Choroid plexus epithelial cell (primary cell): ENCODE measurements around the gene RCAN2.
A peak's percentile ranks its signal among the peaks of the same experiment; 100 is the strongest.
"Not testable (repeated sequence)": the region's sequence is repeated elsewhere in the genome, so short reads cannot be mapped to it uniquely, and the experiment has no call there.

Experiments
- DNase-seq: peaks from one replicate; pipeline ENCODE4 v3.0.0-alpha.2; 2010; ENCODE audit warnings: low read depth
- H3K4me3 ChIP-seq: 2 replicates; pipeline ENCODE4 v1.5.1; 2011; ENCODE audit warnings: low read depth, mild to moderate bottlenecking, control low read depth, low read length, moderate library complexity
- TF ChIP-seq, protein P1 (sequence below): conservative IDR thresholded peaks from 2 replicates; pipeline ENCODE4 v1.5.1; 2011; ENCODE audit warnings: low read depth, mild to moderate bottlenecking, control low read depth, inconsistent platforms, low read length, moderate library complexity

RCAN2 gene

DNA sequence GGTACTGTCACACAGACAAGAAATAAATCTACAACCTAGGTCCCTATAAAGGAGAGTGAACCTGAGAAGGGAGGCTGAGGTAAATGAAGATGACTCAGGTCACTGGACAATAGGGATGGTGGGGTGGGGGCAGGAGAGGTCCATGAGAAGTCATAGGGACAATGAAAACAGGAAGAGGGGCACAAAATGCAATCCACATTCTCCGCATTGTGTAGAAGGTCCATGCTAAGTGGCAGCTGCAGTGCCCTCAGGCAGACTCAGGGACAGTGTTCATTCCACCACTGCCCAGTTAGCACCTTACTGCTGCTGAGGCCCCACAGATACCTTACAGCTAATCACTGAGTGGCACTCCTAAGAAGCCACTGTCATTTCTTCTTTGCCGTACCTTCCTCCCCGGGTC is 156.8 kb downstream of the RCAN2 start:
- DNase-seq = no peak
- TF ChIP-seq, protein P1, sequence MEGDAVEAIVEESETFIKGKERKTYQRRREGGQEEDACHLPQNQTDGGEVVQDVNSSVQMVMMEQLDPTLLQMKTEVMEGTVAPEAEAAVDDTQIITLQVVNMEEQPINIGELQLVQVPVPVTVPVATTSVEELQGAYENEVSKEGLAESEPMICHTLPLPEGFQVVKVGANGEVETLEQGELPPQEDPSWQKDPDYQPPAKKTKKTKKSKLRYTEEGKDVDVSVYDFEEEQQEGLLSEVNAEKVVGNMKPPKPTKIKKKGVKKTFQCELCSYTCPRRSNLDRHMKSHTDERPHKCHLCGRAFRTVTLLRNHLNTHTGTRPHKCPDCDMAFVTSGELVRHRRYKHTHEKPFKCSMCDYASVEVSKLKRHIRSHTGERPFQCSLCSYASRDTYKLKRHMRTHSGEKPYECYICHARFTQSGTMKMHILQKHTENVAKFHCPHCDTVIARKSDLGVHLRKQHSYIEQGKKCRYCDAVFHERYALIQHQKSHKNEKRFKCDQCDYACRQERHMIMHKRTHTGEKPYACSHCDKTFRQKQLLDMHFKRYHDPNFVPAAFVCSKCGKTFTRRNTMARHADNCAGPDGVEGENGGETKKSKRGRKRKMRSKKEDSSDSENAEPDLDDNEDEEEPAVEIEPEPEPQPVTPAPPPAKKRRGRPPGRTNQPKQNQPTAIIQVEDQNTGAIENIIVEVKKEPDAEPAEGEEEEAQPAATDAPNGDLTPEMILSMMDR = no peak
- no peak overlapping the region for H3K4me3 ChIP-seq

DNA sequence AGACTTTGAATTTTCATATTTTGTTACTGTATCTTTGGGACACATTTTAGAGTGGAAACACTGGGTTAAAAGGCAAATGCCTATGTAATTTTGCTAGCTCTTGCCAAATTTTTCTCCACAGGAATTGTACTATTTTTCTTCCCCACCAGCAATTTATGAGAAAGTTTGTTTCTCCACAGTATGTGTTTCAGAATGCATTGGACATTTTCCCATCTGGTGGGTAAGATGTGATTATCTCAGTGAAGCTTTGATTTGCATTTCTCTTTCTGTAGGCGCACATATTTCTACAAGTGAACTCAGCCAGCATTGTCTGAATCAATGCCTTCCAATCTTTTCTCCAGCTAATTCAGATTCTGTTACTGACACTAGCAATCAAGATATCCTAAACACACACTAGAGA is 157.8 kb downstream of the RCAN2 start:
- TF ChIP-seq, protein P1 = no peak
- peak; percentile 48 for DNase-seq
- no peak overlapping the region for H3K4me3 ChIP-seq

DNA sequence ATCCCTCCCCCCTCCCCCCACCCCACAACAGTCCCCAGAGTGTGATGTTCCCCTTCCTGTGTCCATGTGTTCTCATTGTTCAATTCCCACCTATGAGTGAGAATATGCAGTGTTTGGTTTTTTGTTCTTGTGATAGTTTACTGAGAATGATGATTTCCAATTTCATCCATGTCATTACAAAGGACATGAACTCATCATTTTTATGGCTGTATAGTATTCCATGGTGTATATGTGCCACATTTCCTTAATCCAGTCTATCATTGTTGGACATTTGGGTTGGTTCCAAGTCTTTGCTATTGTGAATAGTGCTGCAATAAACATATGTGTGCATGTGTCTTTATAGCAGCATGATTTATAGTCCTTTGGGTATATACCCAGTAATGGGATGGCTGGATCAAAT is 158.8 kb downstream of the RCAN2 start:
- H3K4me3 ChIP-seq, DNase-seq: not testable (repeated sequence)

DNA sequence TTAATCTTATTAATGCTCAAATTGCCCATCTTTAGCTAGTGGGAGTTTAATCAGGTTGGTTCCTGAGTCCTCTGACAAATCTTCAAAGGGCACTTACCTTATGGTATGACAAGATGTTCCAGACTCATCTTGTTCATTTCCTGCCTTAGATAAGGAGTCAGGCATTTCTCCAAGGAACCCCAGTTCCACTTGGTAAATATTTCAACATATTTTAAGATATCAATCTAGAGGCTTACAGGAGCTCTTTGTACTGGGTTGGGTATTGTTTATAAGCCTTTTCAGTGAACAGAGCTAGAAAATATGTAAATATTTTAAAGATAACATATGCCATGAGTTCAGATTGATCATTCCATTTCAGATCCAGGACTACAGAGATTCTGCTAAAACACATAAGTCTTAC is 159.8 kb downstream of the RCAN2 start:
- TF ChIP-seq, protein P1 = no peak
- peak; percentile 26 for DNase-seq
- H3K4me3 ChIP-seq = no peak overlapping the region

DNA sequence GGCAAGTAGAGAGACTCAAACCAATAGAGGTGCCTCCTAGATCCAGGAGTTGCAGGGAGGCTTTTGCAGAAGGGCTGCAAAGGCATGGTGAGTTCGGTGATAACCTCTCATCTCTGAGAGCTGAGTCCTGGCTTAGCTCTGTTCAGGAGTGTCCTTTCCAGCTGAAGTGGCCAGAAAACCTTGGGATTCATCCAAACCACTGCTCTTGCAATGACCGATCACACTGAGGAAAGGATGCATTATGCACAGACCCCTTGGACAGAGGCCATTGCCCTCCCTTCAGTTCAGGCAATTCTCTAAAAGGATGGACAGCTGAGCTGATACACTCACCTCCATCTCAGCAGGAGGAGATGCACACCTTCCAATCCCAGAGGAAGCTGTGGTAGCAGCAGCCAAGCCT is 161.7 kb downstream of the RCAN2 start:
- peak; percentile 28 for DNase-seq
- TF ChIP-seq, protein P1 = no peak
- no peak overlapping the region for H3K4me3 ChIP-seq

DNA sequence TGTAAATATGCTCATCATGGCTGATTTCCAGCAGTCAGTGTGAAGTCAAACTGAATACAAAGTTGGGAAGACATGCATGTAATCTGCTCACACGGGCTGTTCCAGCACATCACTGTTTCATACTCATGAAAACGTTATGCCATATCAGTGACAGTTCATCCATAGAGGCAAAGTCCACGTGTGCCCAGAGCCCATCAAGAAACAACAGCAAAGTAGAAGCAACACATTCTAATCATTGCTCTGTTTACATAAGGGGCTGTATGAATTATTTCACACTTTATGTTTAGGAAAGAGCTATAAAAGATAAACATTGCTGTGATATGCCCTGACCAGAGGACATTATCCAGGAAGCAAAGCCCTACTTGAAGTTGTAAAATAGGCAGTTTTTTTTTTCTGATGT is 163.5 kb downstream of the RCAN2 start:
- TF ChIP-seq, protein P1 = no peak
- no peak for DNase-seq
- H3K4me3 ChIP-seq = no peak overlapping the region

DNA sequence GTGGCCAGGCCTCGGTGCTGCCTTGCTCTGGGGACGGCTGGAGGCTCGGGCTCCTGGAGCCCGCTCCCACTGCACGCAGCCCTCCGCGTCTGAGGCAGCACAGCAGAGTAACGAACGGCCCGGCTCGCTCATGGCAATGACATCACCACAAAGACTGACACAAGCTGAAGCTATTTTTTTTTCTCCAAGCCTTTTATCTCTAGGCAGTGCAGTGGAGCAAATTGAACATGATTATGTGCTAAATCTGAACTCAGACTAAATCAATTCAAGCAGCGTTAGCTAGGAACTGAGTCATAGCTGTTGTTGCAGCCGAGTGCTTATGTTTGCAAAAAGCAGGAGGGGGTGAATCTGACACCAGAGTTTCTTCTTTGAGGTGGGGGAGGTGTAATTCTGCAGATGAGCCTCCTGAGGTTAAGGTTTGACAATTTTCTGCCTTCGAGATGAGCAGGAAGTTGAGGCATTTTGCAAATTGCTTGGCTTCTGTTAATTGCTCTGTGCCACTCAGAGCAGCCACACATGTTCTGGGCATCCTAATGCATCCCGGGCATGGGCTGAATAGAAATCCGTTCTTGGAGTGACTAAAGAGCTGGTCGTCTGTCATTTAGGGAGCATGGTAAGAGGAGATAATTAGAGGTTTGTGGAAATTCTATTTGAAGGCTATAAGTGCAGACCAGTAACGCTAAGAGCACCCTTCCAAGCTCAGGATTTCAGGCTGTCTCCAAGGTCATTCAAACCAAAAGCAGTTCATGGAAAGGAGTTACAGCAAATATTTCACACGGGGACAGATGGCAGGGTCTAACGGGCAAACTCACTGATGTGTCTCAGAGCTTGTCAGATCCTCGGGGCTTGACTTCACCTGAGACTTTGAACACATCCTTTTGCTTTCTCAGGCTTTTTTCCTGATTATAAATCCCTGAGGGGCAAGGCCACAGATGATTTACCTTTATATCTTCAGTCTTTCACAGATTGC is 165.4 kb downstream of the RCAN2 start:
- H3K4me3 ChIP-seq = no peak overlapping the region
- peak; percentile 79 for DNase-seq
- TF ChIP-seq, protein P1 = no peak
